ENCODE data around the gene L1TD1.
"Not testable (repeated sequence)": the region's sequence is repeated elsewhere in the genome, so short reads cannot be mapped to it uniquely, and the experiment has no call there.

The L1TD1 gene

GRCh38 chr1:62233926-62234450, 39.3 kb downstream of the L1TD1 start:
- in situ Hi-C loops (cut with MboI; ENCODE audit: low pct_unique_long_range_greater_than_20kb, low sequenced_read_pairs, unreplicated experiment) = no loop called here
- no peak for TF ChIP-seq CTCF (IDR thresholded peaks at IDR 0.05; ENCODE audit: extremely low read depth, insufficient read depth, missing control alignments)
- no peak for DNase-seq (ENCODE audit: low spot score)

GRCh38 chr1:62234688-62235087, 40.0 kb downstream of the L1TD1 start:
- no peak for TF ChIP-seq CTCF (IDR thresholded peaks at IDR 0.05; ENCODE audit: extremely low read depth, insufficient read depth, missing control alignments)
- no peak for DNase-seq (ENCODE audit: low spot score)
- in situ Hi-C loops (cut with MboI; ENCODE audit: low pct_unique_long_range_greater_than_20kb, low sequenced_read_pairs, unreplicated experiment) = no loop called here

GRCh38 chr1:62235576-62235975, 40.9 kb downstream of the L1TD1 start:
- in situ Hi-C loops (cut with MboI; ENCODE audit: low pct_unique_long_range_greater_than_20kb, low sequenced_read_pairs, unreplicated experiment) = no loop called here
- DNase-seq (ENCODE audit: low spot score) = no peak
- TF ChIP-seq CTCF (IDR thresholded peaks at IDR 0.05; ENCODE audit: extremely low read depth, insufficient read depth, missing control alignments) = no peak

- in situ Hi-C loops (cut with MboI; ENCODE audit: low pct_unique_long_range_greater_than_20kb, low sequenced_read_pairs, unreplicated experiment) = no loop called here
- TF ChIP-seq CTCF (IDR thresholded peaks at IDR 0.05; ENCODE audit: extremely low read depth, insufficient read depth, missing control alignments) = no peak
- DNase-seq (ENCODE audit: low spot score) = no peak
These were observed 42.7 kb downstream of the L1TD1 start for GRCh38 chr1:62237361-62237760.

- DNase-seq (ENCODE audit: low spot score) = no peak
- in situ Hi-C loops (cut with MboI; ENCODE audit: low pct_unique_long_range_greater_than_20kb, low sequenced_read_pairs, unreplicated experiment) = no loop called here
- no peak for TF ChIP-seq CTCF (IDR thresholded peaks at IDR 0.05; ENCODE audit: extremely low read depth, insufficient read depth, missing control alignments)
These were observed 43.3 kb downstream of the L1TD1 start for GRCh38 chr1:62237950-62238374.

- DNase-seq (ENCODE audit: low spot score) = no peak
- in situ Hi-C loops (cut with MboI; ENCODE audit: low pct_unique_long_range_greater_than_20kb, low sequenced_read_pairs, unreplicated experiment) = no loop called here
- no peak for TF ChIP-seq CTCF (IDR thresholded peaks at IDR 0.05; ENCODE audit: extremely low read depth, insufficient read depth, missing control alignments)
These were observed 43.9 kb downstream of the L1TD1 start for GRCh38 chr1:62238507-62238906.

GRCh38 chr1:62239652-62240403, 45.2 kb downstream of the L1TD1 start:
- in situ Hi-C loops (cut with MboI; ENCODE audit: low pct_unique_long_range_greater_than_20kb, low sequenced_read_pairs, unreplicated experiment); DNase-seq (ENCODE audit: low spot score): not testable (repeated sequence)
